ENCODE data around the gene KRT7.

The KRT7 gene

GRCh38 chr12:52263761-52264434 lies 30.9 kb downstream of the KRT7 start:
- Histone ChIP-seq H3K9ac (ENCODE audit: low read length) (no peak overlapping the region), H3K36me3 (ENCODE audit: low read length) (no peaks in the 10 kb centered on the region), H3F3A (ENCODE audit: insufficient read depth) (no peaks in the 10 kb centered on the region), H3K27ac (ENCODE audit: low read depth, low read length) (no peak overlapping the region), H3K9me2 (replicated peaks; ENCODE audit: insufficient read depth, low read length) (no peaks in the 10 kb centered on the region), H4K20me1 (ENCODE audit: low read depth, low read length) (no peaks in the 10 kb centered on the region), H3K4me2 (ENCODE audit: low read depth, low read length, poor library complexity, severe bottlenecking) (no peak overlapping the region), H3K79me2 (ENCODE audit: insufficient read depth, low read length) (no peaks in the 10 kb centered on the region), H3K27me3 (ENCODE audit: low read length) (no peaks in the 10 kb centered on the region), H3K4me3 (ENCODE audit: insufficient read depth, low read length, poor library complexity, severe bottlenecking) (no peak overlapping the region), H2AFZ (ENCODE audit: low read depth, low read length, severe bottlenecking) (no peak overlapping the region), H3K9me3 (ENCODE audit: insufficient read depth, low read length) (no peaks in the 10 kb centered on the region)
- TF ChIP-seq EZH2phosphoT487 (conservative IDR thresholded peaks at IDR 0.05; ENCODE audit: low read length) (no peak), CTCF (IDR thresholded peaks at IDR 0.05; ENCODE audit: insufficient read depth, low read length, poor library complexity, severe bottlenecking) (no peak)

- Histone ChIP-seq H3K9ac (ENCODE audit: low read length) (no peak overlapping the region), H3F3A (ENCODE audit: insufficient read depth) (no peaks in the 10 kb centered on the region), H3K4me3 (ENCODE audit: insufficient read depth, low read length, poor library complexity, severe bottlenecking) (no peak overlapping the region), H3K4me2 (ENCODE audit: low read depth, low read length, poor library complexity, severe bottlenecking) (no peak overlapping the region), H3K36me3 (ENCODE audit: low read length) (no peaks in the 10 kb centered on the region), H3K79me2 (ENCODE audit: insufficient read depth, low read length) (no peaks in the 10 kb centered on the region), H2AFZ (ENCODE audit: low read depth, low read length, severe bottlenecking) (no peak overlapping the region), H3K27ac (ENCODE audit: low read depth, low read length) (no peak overlapping the region), H4K20me1 (ENCODE audit: low read depth, low read length) (no peaks in the 10 kb centered on the region), H3K9me2 (replicated peaks; ENCODE audit: insufficient read depth, low read length) (no peaks in the 10 kb centered on the region), H3K27me3 (ENCODE audit: low read length) (no peaks in the 10 kb centered on the region), H3K9me3 (ENCODE audit: insufficient read depth, low read length) (no peaks in the 10 kb centered on the region)
- no peak for TF ChIP-seq CTCF (IDR thresholded peaks at IDR 0.05; ENCODE audit: insufficient read depth, low read length, poor library complexity, severe bottlenecking)
- no peak for TF ChIP-seq EZH2phosphoT487 (conservative IDR thresholded peaks at IDR 0.05; ENCODE audit: low read length)
Measured at GRCh38 chr12:52264435-52264825, 31.4 kb downstream of the KRT7 start.

GRCh38 chr12:52266514-52266913 lies 33.5 kb downstream of the KRT7 start:
- no peaks in the 10 kb centered on the region for H3F3A ChIP-seq (ENCODE audit: insufficient read depth)
- H3K9me3 ChIP-seq (ENCODE audit: insufficient read depth, low read length) = no peaks in the 10 kb centered on the region
- H4K20me1 ChIP-seq (ENCODE audit: low read depth, low read length) = no peaks in the 10 kb centered on the region
- H3K4me2 ChIP-seq (ENCODE audit: low read depth, low read length, poor library complexity, severe bottlenecking) = no peak overlapping the region
- H3K36me3 ChIP-seq (ENCODE audit: low read length) = no peaks in the 10 kb centered on the region
- H3K9ac ChIP-seq (ENCODE audit: low read length) = no peak overlapping the region
- TF ChIP-seq EZH2phosphoT487 (conservative IDR thresholded peaks at IDR 0.05; ENCODE audit: low read length) = no peak
- TF ChIP-seq CTCF (IDR thresholded peaks at IDR 0.05; ENCODE audit: insufficient read depth, low read length, poor library complexity, severe bottlenecking) = no peak
- no peaks in the 10 kb centered on the region for H3K9me2 ChIP-seq (replicated peaks; ENCODE audit: insufficient read depth, low read length)
- H3K4me3 ChIP-seq (ENCODE audit: insufficient read depth, low read length, poor library complexity, severe bottlenecking) = no peak overlapping the region
- no peak overlapping the region for H2AFZ ChIP-seq (ENCODE audit: low read depth, low read length, severe bottlenecking)
- no peaks in the 10 kb centered on the region for H3K27me3 ChIP-seq (ENCODE audit: low read length)
- H3K79me2 ChIP-seq (ENCODE audit: insufficient read depth, low read length) = no peaks in the 10 kb centered on the region
- H3K27ac ChIP-seq (ENCODE audit: low read depth, low read length) = no peak overlapping the region
